Panc1 (cell line): ENCODE measurements around the gene CYSRT1. TPM values are rescaled to one million over a fixed set of nuclear protein-coding genes. Genes with fewer than 3 reads are reported as not detected.
A peak's percentile ranks its signal among the peaks of the same experiment; 100 is the strongest.

ENCODE experiments used
- ATAC-seq: fragments of 200-7000 bp; cut with Tn5 transposase; 2 replicates; pipeline ENCODE4 v1.9.1; 2020; ENCODE audit warnings: mild to moderate bottlenecking, moderate library complexity
- BruUV-seq: library from RNA; stranded (reverse); fragments of 400-500 nt; replicated peaks from 2 replicates; lab custom pipeline; 2021; lab: Mats Ljungman, UMichigan
- CTCF ChIA-PET: fragments of 300-600 bp; sonication (Branson Sonifier 250); formaldehyde crosslinking; loops from one replicate; lab custom pipeline; 2022; ENCODE audit warnings: antibody characterized with exemption; lab: Charles Lee
- POLR2A ChIA-PET: fragments of 300-600 bp; sonication (Branson Sonifier 250); formaldehyde crosslinking; loops from one replicate; lab custom pipeline; 2022; ENCODE audit warnings: antibody characterized with exemption; lab: Charles Lee
- DNase-seq: peaks from one replicate; pipeline ENCODE4 v3.0.0-alpha.2; 2010; ENCODE audit warnings: low read depth, low spot score
- H3K27ac ChIP-seq: 2 replicates; pipeline ENCODE4 v1.5.1; 2011; ENCODE audit warnings: mild to moderate bottlenecking, low read length, inconsistent platforms
- H3K27me3 ChIP-seq: fragments of 200-500 bp; sonication (Bioruptor generic); 2 replicates; pipeline ENCODE4 v1.6.0; 2014; ENCODE audit warnings: low read length, inconsistent platforms; ENCODE audit not compliant: control insufficient read depth, insufficient read depth
- H3K36me3 ChIP-seq: fragments of 200-500 bp; sonication (Bioruptor generic); 2 replicates; pipeline ENCODE4 v1.5.1; 2014; ENCODE audit warnings: inconsistent platforms, mild to moderate bottlenecking, low read length, moderate library complexity; ENCODE audit not compliant: control insufficient read depth, insufficient read depth
- H3K4me1 ChIP-seq: 2 replicates; pipeline ENCODE4 v1.5.1; 2011; ENCODE audit warnings: inconsistent platforms, mild to moderate bottlenecking, low read length, moderate library complexity; ENCODE audit not compliant: control insufficient read depth, insufficient read depth
- H3K4me3 ChIP-seq, 2 experiments: 2 replicates each; pipeline ENCODE4 v1.5.1; 2011 to 2012; ENCODE audit warnings: low read depth in 2 of 2, low read length in 2 of 2, mild to moderate bottlenecking in 2 of 2, inconsistent platforms in 1 of 2, moderate library complexity in 1 of 2
- H3K9me3 ChIP-seq: fragments of 200-500 bp; sonication (Bioruptor generic); 2 replicates; pipeline ENCODE4 v1.5.1; 2014; ENCODE audit warnings: low read depth, mild to moderate bottlenecking, inconsistent platforms, low read length, moderate library complexity; ENCODE audit not compliant: control insufficient read depth, insufficient read depth
- POLR2AphosphoS5 ChIP-seq: IDR thresholded peaks from 2 replicates; pipeline ENCODE4 v1.6.1; 2012; ENCODE audit warnings: mild to moderate bottlenecking, low read depth, low read length, moderate library complexity
- SIN3A ChIP-seq: IDR thresholded peaks from 2 replicates; pipeline ENCODE4 v1.6.1; 2012; ENCODE audit warnings: low read depth, mild to moderate bottlenecking, low read length, moderate library complexity, borderline replicate concordance; ENCODE audit not compliant: insufficient read depth
- TCF7L2 ChIP-seq: IDR thresholded peaks from 2 replicates; pipeline ENCODE4 v1.6.1; 2011; ENCODE audit warnings: mild to moderate bottlenecking, low read depth, low read length, inconsistent platforms
- in situ Hi-C: cut with HindIII; loops from 2 replicates; pipeline ENCODE4 v1.10.0; 2016; ENCODE audit warnings: low sequenced_read_pairs, low pct_unique_long_range_greater_than_20kb
- intact Hi-C: fragments of 100-400 bp; cut with micrococcal nuclease; formaldehyde crosslinking; loops from one replicate; pipeline ENCODE4 v1.10.0; 2022; ENCODE audit not compliant: unreplicated experiment
- total RNA-seq: library from RNA; stranded (reverse); gene quantifications from one replicate; pipeline ENCODE4 v1.2.1, GENCODE V29; 2021; ENCODE audit not compliant: unreplicated experiment
- TF ChIP-seq, protein P1 (sequence below), 2 experiments: IDR thresholded peaks; 2 replicates each; pipeline ENCODE4 v1.6.1; 2011 to 2012; ENCODE audit warnings: low read depth in 2 of 2, control low read depth in 1 of 2, low read length in 1 of 2, mild to moderate bottlenecking in 1 of 2, moderate library complexity in 1 of 2; ENCODE audit not compliant: insufficient read depth in 1 of 2
- TF ChIP-seq, protein P2 (sequence below): fragments of 450-650 bp; IDR thresholded peaks from 2 replicates; pipeline ENCODE4 v1.5.1; 2017; ENCODE audit warnings: mild to moderate bottlenecking

Gene CYSRT1
- total RNA-seq, 1 experiment from 2014 or later = 0.67 TPM

DNA sequence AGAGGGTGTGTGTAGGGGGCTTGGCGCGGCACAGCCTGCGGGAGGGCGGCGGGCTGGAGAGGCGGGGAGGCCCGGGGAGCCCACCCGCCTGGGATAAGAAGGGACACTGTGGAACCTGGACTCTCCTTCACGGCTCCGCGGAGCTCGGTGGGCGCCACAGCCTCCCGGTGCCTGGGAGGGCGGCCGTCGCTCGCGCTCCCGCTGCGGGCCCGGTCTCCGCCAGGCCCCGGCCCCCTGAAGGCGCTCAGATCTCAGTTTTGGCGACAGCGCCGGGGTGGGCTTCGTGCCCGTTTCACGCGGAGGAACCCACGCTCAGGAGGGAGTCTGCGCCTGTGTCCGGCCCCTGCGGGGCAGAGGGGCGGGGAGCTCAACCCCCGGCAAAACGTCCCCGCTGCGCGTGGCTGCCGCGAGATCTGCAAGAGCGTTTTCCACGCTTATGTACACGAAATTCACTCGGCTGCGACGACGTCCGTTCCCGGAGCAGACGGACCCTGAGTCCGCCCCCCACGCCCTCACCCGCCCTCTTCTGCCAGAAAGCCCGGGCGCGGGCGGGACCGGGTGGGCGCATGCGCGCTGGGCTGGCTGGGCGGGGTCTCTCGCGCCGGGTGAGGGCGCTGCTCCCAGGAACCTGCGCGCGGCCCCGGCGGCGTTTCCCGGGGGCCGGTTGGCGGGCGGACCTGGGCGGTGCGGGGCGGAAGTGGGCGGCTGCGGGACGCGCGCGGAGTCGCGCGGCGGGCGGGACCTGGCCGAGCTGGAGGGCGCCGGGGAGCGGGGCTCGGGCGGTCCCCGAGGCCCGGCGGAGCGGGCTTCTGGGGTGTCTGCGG lies 29.9 kb downstream of the CYSRT1 start, which contains the start of gene NELFB:
Gene NELFB (plus strand): TSS at position 704 of the 824 bp plus-strand sequence.
- peak within 1 kb of the TSS; percentile 72 to 78 for H3K4me3 ChIP-seq
- H3K4me1 ChIP-seq = peaks cover 16% of the 10 kb centered on the region
- intact Hi-C loops (no loop called here), in situ Hi-C loops (no loop called here)
- POLR2A ChIA-PET = interaction anchor here (0.6 to 1.6 kb wide), 2 partner anchors 12 to 14 kb away, joined by 4 read pairs; no protein-coding TSS in a partner anchor
- peak; percentile 54; the same call in 1 of the 2 replicates for TF ChIP-seq SIN3A
- TF ChIP-seq, protein P1, sequence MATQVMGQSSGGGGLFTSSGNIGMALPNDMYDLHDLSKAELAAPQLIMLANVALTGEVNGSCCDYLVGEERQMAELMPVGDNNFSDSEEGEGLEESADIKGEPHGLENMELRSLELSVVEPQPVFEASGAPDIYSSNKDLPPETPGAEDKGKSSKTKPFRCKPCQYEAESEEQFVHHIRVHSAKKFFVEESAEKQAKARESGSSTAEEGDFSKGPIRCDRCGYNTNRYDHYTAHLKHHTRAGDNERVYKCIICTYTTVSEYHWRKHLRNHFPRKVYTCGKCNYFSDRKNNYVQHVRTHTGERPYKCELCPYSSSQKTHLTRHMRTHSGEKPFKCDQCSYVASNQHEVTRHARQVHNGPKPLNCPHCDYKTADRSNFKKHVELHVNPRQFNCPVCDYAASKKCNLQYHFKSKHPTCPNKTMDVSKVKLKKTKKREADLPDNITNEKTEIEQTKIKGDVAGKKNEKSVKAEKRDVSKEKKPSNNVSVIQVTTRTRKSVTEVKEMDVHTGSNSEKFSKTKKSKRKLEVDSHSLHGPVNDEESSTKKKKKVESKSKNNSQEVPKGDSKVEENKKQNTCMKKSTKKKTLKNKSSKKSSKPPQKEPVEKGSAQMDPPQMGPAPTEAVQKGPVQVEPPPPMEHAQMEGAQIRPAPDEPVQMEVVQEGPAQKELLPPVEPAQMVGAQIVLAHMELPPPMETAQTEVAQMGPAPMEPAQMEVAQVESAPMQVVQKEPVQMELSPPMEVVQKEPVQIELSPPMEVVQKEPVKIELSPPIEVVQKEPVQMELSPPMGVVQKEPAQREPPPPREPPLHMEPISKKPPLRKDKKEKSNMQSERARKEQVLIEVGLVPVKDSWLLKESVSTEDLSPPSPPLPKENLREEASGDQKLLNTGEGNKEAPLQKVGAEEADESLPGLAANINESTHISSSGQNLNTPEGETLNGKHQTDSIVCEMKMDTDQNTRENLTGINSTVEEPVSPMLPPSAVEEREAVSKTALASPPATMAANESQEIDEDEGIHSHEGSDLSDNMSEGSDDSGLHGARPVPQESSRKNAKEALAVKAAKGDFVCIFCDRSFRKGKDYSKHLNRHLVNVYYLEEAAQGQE (IDR thresholded peaks at IDR 0.05; ENCODE audit: insufficient read depth in 1 of 2, low read depth in 2 of 2, low read length in 1 of 2) = no peak
- H3K36me3 ChIP-seq = peaks cover 3% of the 10 kb centered on the region; the same call in 1 of the 2 replicates
- no peak for DNase-seq
- peak; percentile 91 for ATAC-seq
- BruUV-seq = no TSS peak
- no peaks in the 10 kb centered on the region for H3K9me3 ChIP-seq
- H3K27ac ChIP-seq = peak within 1 kb of the TSS; percentile 82
- CTCF ChIA-PET = no interaction called here
- no peaks in the 10 kb centered on the region for H3K27me3 ChIP-seq

DNA sequence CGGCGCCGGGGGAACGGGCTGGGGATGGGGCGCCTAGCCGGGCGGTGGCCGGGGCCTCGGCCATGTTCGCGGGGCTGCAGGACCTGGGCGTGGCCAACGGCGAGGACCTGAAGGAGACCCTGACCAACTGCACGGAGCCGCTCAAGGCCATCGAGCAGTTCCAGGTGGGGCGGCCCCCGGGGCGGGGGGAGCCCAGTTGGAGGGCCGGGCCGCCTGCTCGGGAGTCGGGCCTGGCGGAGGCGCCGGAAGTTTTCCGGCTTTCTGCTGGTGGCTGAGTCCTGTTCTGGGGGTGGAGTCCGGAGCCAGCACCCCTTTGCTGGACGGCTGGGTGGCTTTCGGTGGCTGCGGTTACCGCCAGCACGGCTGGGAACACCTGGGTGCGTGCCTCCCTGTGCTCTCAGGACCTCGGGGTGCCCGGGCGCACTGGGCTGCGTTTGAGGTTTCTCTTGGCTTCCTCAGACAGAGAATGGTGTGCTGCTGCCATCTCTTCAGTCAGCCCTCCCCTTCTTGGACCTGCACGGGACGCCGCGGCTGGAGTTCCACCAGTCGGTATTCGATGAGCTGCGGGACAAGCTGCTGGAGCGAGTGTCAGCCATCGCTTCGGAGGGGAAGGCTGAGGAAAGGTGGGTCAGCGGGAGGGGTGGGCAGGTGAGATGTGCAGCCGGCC lies 30.6 kb downstream of the CYSRT1 start:
- Histone ChIP-seq H3K27me3 (no peaks in the 10 kb centered on the region), H3K27ac (peak overlapping the region; percentile 82), H3K4me1 (peaks cover 16% of the 10 kb centered on the region), H3K4me3 (peak overlapping the region; percentile 72 to 78), H3K36me3 (peaks cover 3% of the 10 kb centered on the region; the same call in 1 of the 2 replicates), H3K9me3 (no peaks in the 10 kb centered on the region)
- ATAC-seq = peak; percentile 70
- TF ChIP-seq, protein P1 (IDR thresholded peaks at IDR 0.05; ENCODE audit: insufficient read depth in 1 of 2, low read depth in 2 of 2, low read length in 1 of 2) = no peak
- TF ChIP-seq TCF7L2 (no peak), POLR2AphosphoS5 (no peak), SIN3A (no peak)
- TF ChIP-seq, protein P2, sequence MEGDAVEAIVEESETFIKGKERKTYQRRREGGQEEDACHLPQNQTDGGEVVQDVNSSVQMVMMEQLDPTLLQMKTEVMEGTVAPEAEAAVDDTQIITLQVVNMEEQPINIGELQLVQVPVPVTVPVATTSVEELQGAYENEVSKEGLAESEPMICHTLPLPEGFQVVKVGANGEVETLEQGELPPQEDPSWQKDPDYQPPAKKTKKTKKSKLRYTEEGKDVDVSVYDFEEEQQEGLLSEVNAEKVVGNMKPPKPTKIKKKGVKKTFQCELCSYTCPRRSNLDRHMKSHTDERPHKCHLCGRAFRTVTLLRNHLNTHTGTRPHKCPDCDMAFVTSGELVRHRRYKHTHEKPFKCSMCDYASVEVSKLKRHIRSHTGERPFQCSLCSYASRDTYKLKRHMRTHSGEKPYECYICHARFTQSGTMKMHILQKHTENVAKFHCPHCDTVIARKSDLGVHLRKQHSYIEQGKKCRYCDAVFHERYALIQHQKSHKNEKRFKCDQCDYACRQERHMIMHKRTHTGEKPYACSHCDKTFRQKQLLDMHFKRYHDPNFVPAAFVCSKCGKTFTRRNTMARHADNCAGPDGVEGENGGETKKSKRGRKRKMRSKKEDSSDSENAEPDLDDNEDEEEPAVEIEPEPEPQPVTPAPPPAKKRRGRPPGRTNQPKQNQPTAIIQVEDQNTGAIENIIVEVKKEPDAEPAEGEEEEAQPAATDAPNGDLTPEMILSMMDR = no peak
- in situ Hi-C loops (no loop called here), intact Hi-C loops (no loop called here)
- CTCF ChIA-PET = no interaction called here
- no TSS peak for BruUV-seq
- POLR2A ChIA-PET = no interaction called here
- no peak for DNase-seq
